Endometrial microvascular endothelial cells (primary cell): ENCODE measurements around the gene PPARGC1A. TPM values are rescaled to one million over a fixed set of nuclear protein-coding genes. Genes with fewer than 3 reads are reported as not detected.

Experiments
- in situ Hi-C: cut with HindIII; loops from 2 replicates; pipeline ENCODE4 v1.10.0; 2017; ENCODE audit warnings: low sequenced_read_pairs, low pct_unique_long_range_greater_than_20kb; ENCODE audit errors: inconsistent ontology term
- total RNA-seq: library from RNA; depleted of rRNA; stranded (reverse); fragments of >200 nt; gene quantifications from one replicate; pipeline ENCODE4 v1.2.3, GENCODE V29; 2015; ENCODE audit errors: inconsistent ontology term

PPARGC1A gene
- total RNA-seq, 1 donor from 2014 or later, result not detected

DNA sequence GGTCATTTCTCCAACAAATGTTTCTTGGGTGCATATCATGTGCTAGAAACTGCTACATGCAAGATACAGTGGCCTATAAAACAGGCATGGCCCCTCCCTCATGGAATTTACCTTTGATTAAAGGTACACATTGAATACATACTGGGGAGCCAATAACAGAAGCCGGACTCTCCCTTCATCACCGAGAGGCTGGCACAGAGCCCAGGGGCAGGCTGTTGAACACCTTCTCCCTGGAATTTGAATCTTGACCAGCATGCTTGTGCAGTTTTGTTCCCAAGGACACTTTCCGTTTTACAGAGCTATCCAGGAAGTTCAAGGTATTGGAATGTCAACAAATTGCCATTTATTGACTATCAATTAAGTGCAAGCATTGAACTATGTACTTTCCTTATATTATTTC lies 33.2 kb downstream of the PPARGC1A start:
- in situ Hi-C loops, result no loop called here

DNA sequence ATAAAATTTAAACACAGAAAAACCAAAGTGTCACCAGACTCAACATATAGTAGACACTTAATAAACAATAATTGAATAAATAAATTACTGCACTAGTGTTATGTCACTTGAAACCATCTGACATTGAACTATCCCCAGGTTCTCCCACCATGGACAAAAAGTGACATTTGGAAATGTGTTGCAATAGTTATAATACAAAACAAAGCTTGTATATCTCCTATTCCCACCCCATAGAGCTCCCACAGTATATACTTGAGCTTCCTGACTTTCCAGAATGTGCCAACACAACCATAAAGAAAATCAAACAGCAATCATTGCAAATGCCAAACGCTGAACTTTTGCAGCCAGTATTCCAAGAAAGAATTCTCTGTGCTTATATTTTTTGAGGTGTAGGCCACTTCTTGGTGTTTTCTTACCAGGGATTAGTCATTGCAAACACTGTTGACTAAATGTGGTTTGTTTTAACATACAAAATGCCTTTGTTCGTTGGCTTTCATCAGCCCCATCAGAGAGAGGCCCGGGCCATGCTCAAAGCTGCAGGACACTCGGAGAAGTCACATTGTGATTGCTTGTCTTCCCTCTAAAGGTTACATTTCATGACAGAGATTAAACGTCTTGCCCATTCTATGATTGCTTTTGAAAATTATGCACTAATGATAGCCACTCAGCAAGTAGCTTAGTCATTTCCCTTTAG lies 33.8 kb downstream of the PPARGC1A start:
- in situ Hi-C loops, result no loop called here

DNA sequence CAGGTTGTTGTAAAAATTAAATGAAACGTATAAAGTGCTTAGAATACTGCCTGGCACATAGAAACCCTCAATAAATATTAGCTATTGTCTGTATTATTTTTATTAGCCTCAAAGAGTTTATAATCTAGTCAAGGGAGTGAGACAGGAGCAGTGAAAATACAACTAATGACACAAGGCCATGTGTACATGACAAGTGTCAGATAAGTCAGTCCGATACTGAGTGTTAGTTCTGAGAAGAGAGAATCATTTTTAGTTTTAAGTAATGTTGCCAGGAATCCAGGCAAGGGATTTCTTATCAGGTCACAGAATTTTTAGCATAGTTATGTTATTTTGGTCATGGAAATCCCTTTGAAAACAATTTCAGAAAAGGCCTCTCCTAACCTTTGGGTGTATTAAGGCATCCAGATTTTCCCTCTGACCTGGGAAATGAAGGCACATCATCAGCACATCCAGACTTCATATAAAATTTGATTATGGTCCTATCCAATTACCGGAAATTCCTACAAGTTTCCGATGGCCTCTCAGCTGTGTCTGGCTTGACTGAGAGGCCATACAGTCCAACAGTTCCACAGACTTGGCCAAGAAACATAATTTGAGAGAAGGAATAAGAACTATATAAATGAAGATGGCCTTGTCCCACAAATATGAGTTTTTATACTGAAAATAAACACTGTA lies 35.7 kb downstream of the PPARGC1A start:
- in situ Hi-C loops, result no loop called here

DNA sequence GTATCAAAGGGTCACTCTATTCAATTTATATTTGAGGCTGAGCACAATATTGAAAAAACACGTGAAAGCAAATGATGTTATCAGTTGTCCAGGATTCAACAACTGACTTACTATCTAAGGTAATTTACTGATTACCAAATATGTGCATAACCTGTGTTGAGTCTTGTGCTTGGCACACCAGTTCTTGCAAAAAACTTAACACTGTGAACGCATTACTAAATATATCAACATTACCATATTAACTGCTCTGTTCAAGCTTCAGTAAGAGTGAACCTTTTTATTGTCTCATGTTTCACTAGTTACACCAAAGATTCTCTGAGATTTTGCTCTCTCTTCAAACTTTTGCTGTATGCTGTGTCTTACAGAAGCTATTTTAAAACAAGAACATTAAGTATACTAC lies 38.4 kb downstream of the PPARGC1A start:
- in situ Hi-C loops, result no loop called here

DNA sequence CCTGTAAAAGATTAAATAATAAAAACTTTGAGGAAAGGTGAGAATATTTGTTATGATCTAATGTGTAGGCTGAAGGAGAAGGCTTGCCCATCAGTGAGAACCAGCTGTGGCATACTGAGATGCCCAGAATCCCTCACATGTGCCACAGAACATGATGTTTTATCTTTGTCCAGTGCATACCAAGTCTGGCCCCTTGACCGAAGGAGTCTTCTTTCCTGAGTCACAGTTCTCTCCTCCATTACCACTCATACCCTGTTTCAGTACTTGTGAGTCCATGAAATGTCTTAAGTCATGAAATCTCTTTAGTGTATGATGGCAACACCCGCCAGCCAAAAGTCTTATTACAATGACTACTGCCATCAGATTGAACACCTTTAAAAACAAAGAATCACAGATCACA lies 42.7 kb downstream of the PPARGC1A start:
- in situ Hi-C loops, result no loop called here

DNA sequence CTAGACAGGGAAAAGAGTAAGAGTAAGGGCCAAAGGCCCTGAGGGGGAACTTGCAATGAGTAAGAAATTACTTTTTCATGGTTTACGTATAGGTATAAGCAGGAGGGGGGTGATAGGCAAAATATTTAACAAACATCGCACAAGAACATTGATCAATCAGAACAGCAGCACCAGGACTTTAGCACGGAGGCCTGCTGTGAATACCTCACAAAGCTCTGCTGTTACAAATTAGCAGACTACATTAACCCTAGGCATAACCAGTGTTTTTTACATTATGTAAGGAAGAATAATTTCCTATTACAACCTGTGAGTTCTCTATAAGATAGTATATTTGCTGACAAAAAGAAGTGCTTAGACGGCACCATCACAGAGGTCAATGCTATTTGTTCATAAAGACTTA lies 44.9 kb downstream of the PPARGC1A start:
- in situ Hi-C loops, result no loop called here

DNA sequence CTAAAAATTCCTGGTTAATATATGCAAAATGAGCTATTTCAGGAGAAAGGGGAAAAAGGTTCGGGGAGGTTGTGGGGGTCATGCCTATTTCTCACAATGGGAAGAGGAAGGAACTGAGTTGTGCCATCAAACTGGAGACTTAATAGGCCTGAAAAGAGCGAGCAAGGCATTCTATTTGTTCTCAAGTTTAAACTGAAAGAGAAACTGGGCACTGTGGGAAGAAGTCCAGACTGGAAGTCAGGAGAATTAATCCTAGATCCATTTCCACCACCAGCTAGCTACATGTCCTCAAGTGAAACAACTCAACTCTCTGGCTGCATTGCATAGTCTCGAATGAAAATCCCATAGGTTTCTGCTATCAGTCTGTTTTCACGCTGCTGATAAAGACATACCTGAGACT lies 50.6 kb downstream of the PPARGC1A start:
- in situ Hi-C loops, result no loop called here

DNA sequence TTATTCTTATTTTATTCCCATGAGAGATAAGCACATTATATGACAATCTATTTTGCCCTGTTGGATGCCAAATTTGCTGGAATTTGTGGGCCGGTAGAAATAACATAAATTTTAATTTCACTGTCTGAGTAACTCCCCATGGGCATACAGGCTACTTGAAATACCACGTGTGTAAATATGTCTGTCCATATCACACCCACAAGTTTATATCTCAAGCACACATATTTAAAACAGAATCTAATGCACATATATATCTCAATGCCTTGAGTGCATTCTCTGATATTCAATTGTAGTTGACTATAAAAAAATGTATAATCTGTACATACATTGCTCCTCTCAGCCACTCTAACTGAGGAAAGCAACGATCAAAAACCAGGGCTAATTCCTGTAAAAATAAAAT lies 51.2 kb downstream of the PPARGC1A start:
- in situ Hi-C loops, result no loop called here

DNA sequence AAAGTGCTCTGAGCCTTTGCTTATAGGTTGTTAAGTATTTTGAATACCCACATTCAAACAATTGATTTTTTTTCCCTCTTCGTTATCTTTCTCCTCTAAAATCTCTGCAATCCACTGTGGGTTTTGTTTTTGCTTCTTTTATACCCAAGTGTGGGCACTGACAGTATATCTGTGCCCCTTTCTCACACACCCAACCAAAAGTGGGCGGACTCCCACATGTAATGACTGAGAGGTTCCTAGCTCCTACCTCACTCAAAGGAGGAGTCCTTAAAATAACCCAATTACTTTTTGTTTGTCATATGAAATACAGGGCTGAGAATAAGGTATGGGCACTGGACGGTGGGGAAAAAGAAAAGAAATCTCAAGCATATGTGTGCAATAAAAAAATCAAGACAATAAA lies 51.7 kb downstream of the PPARGC1A start:
- in situ Hi-C loops, result no loop called here

DNA sequence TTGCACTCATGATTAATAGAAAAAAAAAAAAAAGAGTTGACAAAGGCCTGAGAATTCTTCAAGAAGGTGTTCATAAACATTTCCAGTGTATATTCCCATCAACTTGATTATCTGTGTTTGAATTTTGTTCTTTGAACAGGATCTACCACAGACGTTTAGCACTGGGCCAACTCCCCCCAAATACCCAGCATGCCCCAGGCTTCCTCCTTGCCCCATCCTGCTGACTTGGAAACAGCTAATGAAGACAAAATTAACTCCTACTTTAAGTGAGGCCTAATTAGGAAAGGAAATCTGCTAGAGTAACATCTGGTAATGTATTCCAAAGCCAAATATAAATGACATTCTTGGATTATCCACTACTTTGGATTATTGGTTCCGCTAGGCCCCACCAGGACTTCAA lies 52.5 kb downstream of the PPARGC1A start:
- in situ Hi-C loops, result no loop called here

DNA sequence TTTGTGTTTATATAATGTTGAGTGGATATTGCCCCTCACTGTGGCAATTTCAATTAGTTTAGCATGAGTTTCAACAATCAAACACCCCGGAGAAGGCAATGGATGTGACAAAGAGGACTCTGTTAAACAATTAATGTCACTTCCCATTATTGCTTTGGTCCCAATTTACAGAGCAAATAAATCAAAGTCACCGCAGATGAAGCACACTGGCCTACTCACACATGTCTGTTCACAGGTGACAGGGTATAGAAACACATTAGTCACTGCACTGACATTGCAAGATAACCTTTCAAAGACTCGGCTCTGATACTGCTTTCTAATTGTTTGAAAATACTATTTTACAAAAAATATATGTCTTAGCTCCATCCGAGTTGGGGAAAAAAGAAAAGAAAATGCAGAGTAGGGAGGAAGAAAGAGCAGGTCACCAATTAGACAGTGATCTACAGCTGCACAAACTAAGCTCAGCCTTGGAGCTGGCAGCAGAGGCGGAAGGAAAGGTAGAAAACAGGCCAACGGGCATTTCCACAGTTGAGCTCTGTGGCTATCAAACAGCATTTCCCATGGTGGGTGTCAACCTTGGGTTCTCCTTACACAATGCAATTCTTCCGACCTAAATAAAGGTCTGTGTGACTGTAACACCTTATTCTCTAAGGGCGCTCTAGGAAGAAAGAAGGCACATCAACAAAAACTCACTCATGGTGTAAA lies 53.9 kb downstream of the PPARGC1A start:
- in situ Hi-C loops, result no loop called here

DNA sequence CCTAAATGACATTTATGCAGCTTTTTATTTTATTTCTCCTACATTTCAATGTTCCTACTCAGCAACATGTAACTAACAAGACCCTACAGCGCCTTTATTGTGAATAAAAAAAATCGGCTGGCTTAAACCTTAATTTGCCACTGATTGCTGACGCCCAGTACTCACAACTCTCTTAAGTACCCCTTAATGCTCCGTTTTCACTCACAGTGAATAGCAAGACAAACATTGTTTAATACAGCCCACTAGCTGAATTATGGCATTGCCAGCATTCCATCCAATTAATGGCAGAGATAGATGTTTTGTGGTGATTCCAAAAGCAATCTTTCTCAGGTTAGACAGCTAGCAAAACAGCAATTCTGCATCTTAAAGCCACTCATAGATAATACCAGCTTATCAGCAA lies 61.1 kb downstream of the PPARGC1A start:
- in situ Hi-C loops, result no loop called here

DNA sequence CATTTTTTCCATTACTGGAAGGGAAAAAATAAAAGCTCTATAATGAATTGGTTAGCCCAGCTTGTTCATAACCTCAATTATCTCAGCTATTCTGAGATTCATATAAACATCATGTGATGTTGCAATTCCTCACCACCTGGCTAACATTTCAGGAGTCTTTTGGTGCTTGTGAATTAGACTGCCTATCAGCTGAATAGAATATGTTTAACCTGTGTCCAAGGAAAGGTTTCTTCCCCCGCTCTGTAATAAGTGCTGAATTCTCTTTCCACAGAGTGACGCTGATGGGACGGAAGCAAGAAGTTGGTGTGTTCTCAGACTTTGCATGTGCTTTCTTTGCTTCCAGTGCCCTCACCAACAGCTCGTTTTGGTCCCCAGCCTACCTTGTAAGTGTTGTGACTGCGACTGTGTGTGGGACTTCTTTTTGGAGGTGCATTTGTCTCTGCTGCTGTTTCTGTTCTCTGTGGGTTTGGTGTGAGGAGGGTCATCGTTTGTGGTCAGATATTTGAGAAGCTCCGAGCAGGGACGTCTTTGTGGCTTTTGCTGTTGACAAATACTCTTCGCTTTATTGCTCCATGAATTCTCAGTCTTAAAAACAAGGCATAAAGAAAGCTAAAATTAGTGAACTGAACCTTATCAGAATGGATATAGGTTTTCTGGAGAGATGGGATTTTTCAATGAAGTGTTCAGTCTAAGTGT lies 61.7 kb downstream of the PPARGC1A start:
- in situ Hi-C loops, result no loop called here

DNA sequence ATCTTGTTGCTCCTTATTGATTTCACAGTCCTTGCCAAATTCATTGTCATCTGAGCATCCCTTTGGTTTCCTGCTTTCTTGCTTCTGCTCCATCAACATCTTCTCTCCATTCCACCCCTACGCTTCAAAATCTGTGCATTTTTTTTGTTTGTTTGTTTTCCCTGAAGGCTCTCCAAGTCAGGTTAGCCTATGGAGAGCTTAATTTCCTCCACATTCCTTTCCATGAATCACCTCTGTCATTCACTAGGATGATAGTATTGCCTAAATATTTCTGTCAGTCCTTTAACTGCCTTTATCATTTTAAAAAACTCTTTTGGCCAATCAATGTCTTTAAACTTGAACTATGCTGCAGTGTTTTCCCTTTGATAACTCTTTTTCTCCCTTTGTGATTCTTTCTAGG lies 67.7 kb downstream of the PPARGC1A start:
- in situ Hi-C loops, result no loop called here

DNA sequence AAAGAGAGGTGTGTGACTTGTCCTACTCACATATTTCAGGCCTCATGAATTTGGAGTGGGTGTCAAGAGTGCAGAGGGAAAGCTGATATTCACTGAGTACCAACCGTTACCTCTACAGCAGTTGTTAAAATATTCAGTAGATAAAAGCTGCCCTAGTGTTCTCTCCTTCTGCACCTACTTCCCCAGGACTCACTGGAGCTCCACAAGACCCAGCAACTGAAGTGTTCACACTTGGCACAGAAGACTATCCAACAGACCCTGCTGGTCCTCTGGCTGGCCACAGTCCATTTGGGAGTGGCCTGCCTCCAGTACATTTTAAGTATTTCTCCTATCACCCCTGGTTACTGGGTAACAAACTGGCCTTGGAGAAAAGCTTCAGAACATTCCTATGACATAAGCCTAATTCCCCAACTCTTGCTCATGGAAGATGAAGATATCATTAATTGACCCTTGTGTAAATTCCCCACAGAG lies 70.8 kb downstream of the PPARGC1A start:
- in situ Hi-C loops, result no loop called here

DNA sequence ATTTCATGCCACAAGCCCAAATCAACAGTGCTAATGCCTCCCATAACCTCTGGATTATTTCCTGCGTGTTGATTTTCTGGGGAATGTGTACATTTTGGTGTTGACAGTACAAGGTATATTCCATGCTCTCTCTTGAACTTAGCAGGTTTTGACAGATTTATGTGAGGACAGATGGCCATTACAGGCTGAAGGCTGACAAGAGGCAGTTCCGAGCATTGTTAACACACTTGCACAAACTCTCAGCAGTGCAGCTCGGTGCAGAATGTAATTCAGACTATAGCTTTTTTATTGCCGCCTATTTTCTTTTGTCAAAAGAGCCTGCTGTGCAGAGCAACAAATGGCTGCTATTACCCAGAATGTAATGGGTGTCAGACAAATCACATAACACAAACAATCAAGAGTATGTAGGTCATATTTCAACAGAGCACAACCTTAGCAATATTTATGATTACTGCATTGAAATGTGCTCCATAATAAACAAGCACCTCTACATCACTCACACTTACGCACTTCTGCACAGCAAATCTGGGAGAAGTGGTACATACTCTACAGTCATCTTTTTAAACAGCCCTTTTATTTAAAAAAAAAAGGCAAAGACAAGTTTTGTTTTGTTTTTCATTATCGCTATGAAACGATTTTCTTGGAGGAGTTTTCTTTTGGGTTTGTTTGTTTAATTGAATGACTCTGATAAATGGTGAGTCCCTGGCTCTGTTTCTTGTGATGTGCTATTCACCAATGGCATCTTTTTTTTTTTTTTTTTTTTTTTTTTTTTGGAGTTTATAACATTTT lies 71.6 kb downstream of the PPARGC1A start:
- in situ Hi-C loops, result no loop called here

DNA sequence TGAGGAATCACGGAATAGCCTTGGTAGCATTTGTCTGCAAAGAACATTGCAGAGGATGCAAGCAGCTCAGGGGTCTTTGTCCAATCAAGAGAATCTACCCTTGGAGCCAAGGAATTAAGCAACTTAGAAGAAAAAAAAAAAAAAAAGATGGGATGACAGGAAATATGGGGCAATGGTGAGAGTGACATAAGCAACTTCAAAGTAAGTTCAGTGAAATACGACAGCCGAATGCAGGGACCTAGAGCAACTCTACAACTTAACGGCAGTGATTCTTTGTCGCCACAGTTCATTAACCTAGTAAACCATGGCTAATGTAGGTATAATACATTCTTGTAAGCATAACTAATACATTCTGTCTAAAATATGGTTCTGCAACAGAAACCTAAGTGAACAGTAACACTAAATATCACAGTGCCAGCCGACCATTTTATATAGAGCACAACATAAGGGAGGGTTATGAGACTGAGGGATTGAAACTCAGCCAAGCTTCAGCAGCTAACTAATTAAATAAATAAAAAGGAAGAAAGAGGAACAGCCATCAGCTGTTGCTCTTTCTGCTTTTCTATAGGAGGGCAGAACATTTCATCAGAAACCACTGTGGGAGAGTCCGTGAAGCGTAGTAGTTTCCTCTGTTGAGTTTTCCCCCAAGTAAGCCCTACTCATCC lies 74.7 kb downstream of the PPARGC1A start:
- in situ Hi-C loops, result no loop called here

DNA sequence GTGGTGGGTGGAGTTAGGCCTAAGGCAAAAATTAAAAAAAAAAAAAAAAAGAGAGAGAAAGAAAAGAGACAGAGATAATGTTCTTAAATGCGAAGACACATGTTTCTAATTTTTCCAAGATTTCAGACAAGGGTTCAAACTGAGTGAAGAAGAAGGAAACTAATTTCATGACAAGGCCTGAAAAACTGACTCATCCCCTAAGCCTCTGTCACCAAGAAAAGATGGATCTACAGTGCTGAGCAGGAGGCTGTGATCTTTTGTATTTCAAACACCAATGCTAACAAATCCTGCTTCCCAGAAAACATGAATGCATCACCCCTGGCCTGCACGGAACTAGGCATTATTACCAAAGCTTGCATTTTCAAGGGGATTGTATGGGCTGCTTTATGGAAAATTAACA lies 75.3 kb downstream of the PPARGC1A start:
- in situ Hi-C loops, result no loop called here
